ENCODE measurements around the gene PPIF.

PPIF gene

DNA sequence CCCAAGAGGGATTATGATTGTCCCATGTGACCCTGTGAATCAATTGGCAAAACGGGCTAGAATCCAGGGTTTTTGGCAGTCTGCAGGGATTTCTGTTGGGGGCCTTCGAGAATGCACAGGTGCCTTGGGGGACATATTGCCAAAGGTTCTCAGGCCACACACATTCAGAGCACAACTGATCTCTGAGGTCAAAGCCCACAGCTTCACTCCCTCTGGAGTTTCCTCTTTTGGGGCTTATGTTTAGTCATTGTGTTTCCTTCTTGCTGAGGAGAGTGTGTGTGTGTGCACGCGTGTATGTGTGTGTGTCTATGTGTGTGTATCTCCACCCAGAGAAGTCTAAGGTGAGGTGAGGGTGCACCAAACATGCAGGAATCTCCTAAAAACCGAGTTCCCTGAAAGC, 8.8 kb downstream of the PPIF start:
- TF ChIP-seq, protein P1, sequence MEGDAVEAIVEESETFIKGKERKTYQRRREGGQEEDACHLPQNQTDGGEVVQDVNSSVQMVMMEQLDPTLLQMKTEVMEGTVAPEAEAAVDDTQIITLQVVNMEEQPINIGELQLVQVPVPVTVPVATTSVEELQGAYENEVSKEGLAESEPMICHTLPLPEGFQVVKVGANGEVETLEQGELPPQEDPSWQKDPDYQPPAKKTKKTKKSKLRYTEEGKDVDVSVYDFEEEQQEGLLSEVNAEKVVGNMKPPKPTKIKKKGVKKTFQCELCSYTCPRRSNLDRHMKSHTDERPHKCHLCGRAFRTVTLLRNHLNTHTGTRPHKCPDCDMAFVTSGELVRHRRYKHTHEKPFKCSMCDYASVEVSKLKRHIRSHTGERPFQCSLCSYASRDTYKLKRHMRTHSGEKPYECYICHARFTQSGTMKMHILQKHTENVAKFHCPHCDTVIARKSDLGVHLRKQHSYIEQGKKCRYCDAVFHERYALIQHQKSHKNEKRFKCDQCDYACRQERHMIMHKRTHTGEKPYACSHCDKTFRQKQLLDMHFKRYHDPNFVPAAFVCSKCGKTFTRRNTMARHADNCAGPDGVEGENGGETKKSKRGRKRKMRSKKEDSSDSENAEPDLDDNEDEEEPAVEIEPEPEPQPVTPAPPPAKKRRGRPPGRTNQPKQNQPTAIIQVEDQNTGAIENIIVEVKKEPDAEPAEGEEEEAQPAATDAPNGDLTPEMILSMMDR (IDR thresholded peaks at IDR 0.05; ENCODE audit: low read depth, low read length) = no peak
- no peak for DNase-seq (ENCODE audit: extremely low read depth, low read depth)

DNA sequence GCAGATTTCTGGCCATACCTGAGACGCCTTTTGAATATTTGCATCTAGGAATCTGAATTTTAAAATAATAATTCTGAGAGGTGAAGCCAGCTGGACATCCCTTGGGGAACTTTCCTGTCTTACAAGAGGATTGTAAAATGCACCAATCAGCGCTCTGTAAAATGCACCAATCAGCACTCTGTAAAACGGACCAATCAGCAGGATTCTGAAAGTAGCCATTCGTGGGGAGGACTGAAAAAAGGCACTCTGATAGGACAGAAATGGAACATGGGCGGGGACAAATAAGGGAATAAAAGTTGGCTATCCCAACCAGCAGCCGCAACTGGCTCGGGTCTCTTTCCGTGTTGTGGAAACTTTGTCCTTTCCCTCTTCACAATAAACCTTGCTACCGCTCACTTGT, 9.9 kb downstream of the PPIF start:
- no peak for DNase-seq (ENCODE audit: extremely low read depth, low read depth)
- TF ChIP-seq, protein P1 (IDR thresholded peaks at IDR 0.05; ENCODE audit: low read depth, low read length) = no peak

DNA sequence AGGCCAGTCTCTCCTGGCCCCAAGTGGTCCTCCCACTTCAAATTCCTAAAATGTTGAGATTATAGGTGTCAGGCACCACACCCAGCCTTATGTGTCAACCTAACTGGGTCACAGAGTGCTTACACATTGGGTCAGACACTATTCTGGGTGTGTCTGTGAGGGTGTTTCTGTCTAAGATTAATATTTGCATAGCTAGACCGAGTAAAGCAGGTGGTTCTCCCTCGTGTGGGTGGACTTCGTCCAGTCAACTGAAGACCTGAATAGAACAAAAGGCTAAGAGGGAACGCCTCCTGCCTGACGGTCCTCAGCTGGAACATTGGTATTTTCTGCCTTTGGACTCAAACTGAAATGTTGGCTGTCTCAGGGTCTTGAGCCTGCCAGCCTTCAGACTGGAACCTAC, 11.5 kb downstream of the PPIF start:
- DNase-seq (ENCODE audit: extremely low read depth, low read depth) = no peak
- TF ChIP-seq, protein P1 (IDR thresholded peaks at IDR 0.05; ENCODE audit: low read depth, low read length) = no peak

DNA sequence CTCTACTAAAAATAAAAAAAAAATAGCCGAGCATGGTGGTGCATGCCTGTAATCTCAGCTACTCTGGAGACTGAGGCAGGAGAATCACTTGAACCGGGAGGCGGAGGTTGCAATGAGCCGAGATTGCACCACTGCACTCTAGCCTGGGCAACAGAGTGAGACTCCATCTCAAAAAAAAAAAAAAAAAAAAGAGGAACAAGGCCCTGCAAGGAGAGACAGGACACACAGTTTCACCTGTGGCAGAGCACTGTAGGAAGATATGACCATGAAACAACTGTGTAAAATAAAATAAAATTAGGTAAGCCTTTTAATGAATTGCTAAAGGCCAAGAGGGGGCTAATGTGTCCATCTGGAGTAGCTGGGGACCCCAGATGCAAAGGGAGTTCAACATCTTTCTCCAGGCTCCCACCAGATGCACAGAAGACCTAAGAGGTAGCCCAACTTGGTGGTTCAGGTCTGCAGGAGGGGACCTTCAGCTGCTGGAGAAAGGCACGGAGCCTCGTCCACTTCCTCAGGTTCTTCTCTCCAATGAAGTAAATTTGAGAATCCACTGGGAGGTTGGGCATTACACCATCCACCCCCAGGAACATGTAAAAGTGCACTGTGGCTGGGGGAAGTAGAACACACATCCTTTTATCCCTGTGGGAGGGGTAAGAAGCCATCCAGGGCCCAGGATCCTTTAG, 12.7 kb downstream of the PPIF start:
- TF ChIP-seq, protein P1 (IDR thresholded peaks at IDR 0.05; ENCODE audit: low read depth, low read length) = no peak
- no peak for DNase-seq (ENCODE audit: extremely low read depth, low read depth)

DNA sequence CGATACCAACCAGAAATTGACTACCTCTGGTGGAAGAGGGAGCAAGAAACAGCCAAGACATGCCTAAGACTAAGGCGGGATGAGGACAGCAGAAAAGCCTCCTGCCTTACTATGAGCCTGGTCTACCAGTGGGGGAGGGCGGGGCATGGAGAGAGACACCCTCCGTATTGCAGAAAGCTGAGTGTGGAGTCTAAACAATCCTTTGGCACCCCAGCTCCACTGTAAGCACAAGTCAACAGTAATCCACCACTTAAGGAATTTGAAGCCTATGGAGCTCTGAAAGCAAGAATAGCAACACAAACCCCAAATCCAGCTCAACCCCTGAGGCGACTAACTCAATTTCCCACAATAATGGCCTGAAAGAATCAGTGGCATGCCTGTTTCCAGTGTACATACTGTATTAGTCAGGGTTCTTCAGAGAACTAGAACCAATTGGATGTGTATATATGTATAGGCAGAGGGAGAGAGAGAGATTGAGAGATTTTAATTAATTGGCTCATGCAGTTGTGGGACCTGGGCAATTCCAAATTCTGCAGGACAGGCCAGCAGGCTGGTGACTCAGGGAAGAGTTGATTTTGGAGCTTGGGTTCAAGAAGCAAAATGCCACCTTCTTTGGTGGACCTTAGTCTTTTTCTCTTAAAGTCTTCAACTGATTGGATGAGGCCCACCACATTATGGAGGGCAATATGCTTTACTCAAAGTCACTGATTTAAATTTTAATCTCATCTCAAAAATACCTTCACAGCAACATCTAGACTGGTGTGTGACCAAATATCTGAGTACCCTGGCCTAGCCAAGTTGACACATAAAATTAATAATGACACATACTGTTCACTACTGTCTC, 13.5 kb downstream of the PPIF start:
- TF ChIP-seq, protein P1 (IDR thresholded peaks at IDR 0.05; ENCODE audit: low read depth, low read length) = no peak
- DNase-seq (ENCODE audit: extremely low read depth, low read depth) = no peak

DNA sequence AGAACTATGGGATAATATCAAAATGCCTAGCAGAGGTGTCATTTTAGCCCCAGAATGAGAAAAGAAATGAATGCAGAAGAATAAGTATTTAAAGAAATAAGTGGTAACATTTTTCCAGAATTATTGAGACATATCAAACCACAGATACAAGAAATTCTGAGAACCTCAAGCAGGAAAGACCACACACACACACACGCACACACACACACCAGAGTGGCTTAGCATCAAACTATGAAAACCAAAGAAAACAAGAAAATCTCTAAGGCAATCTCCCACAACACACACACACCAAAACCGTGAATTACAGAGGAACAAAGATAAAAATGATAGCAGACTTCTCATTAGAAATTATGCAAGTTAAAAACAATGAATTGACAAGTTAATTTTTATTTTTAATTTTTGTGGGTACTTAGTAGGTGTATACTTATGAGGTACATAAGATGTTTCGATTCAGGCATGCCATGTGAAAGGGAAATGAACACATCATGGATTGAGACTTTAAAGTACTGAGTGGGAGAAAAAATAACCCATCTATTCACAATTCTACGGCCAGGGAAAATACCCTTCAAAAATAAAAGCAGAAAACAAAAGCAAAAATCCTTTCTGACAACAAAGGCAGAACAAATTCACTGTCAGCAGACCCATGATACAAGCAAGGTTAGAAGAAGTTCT, 14.6 kb downstream of the PPIF start:
- TF ChIP-seq, protein P1 (IDR thresholded peaks at IDR 0.05; ENCODE audit: low read depth, low read length) = no peak
- no peak for DNase-seq (ENCODE audit: extremely low read depth, low read depth)
